K562 (cell line): ENCODE data around the gene SOS2. TPM values are rescaled to one million over a fixed set of nuclear protein-coding genes. Genes with fewer than 3 reads are reported as not detected.

Experiments
- ASH1L ChIP-seq: fragments of 450-650 bp; IDR thresholded peaks from 2 replicates; pipeline ENCODE4 v1.6.1; 2018; ENCODE audit warnings: borderline replicate concordance, mild to moderate bottlenecking, low read depth; ENCODE audit not compliant: partially characterized antibody
- CUX1 ChIP-seq: fragments of 200-800 bp; sonication (Bioruptor generic); IDR thresholded peaks from 2 replicates; pipeline ENCODE4 v1.6.1; 2016; ENCODE audit warnings: missing genetic modification characterization, missing compliant biosample characterization
- GABPB1 ChIP-seq: sonication (generic); formaldehyde crosslinking; IDR thresholded peaks from 2 replicates; pipeline ENCODE4 v1.8.0; 2022; ENCODE audit warnings: mild to moderate bottlenecking, missing genetic modification reagents
- L3MBTL2 ChIP-seq: fragments of 450-650 bp; IDR thresholded peaks from 2 replicates; pipeline ENCODE4 v1.6.1; 2016; ENCODE audit warnings: mild to moderate bottlenecking, moderate library complexity
- MTA3 ChIP-seq: fragments of 450-650 bp; formaldehyde crosslinking; IDR thresholded peaks from 2 replicates; pipeline ENCODE4 v1.6.1; 2017; ENCODE audit warnings: mild to moderate bottlenecking, borderline replicate concordance
- NEUROD1 ChIP-seq: fragments of 150-350 bp; IDR thresholded peaks from 2 replicates; pipeline ENCODE4 v1.6.1; 2014; ENCODE audit warnings: borderline replicate concordance, low read length, low read depth; ENCODE audit not compliant: partially characterized antibody
- NONO ChIP-seq, 2 experiments: fragments of 200-400 bp in 1 of 2; fragments of 450-650 bp in 1 of 2; formaldehyde crosslinking in 1 of 2; IDR thresholded peaks; 2 replicates each; pipeline ENCODE4 v1.6.1; 2017; ENCODE audit warnings: low read depth in 2 of 2, mild to moderate bottlenecking in 2 of 2, moderate library complexity in 2 of 2, low read length in 1 of 2
- PBX2 ChIP-seq, 2 experiments: IDR thresholded peaks in 1 of 2; conservative IDR thresholded peaks in 1 of 2; 2 replicates each; pipeline ENCODE4 v1.6.1; 2016; ENCODE audit warnings: low read depth in 2 of 2, mild to moderate bottlenecking in 1 of 2, missing compliant biosample characterization in 1 of 2, missing genetic modification characterization in 1 of 2, moderate library complexity in 1 of 2
- POLR2H ChIP-seq: IDR thresholded peaks from 2 replicates; pipeline ENCODE4 v1.6.1; 2016; ENCODE audit warnings: missing genetic modification characterization, low read depth, mild to moderate bottlenecking, control low read depth, missing compliant biosample characterization, moderate library complexity
- PTBP1 ChIP-seq: fragments of 200-400 bp; formaldehyde crosslinking; IDR thresholded peaks from 2 replicates; pipeline ENCODE4 v1.6.1; 2017; ENCODE audit warnings: low read depth, low read length
- PTRF ChIP-seq: fragments of 450-650 bp; IDR thresholded peaks from 2 replicates; pipeline ENCODE4 v1.6.1; 2016; ENCODE audit warnings: mild to moderate bottlenecking, missing genetic modification characterization, missing compliant biosample characterization
- SETDB1 ChIP-seq: IDR thresholded peaks from one replicate; pipeline ENCODE4 v1.6.1; 2012; ENCODE audit warnings: low read length, control low read depth, inconsistent platforms
- SIN3B ChIP-seq: fragments of 450-650 bp; IDR thresholded peaks from 2 replicates; pipeline ENCODE4 v1.6.1; 2017; ENCODE audit warnings: low read depth, mild to moderate bottlenecking, moderate library complexity
- TCF7L2 ChIP-seq: fragments of 150-350 bp; IDR thresholded peaks from 2 replicates; pipeline ENCODE4 v1.6.1; 2016; ENCODE audit warnings: low read depth, mild to moderate bottlenecking, low read length, moderate library complexity
- ZNF134 ChIP-seq: fragments of 250-450 bp; sonication (Bioruptor Pico); conservative IDR thresholded peaks from 2 replicates; pipeline ENCODE4 v1.4.0; 2020
- ZNF217 ChIP-seq: sonication (generic); formaldehyde crosslinking; IDR thresholded peaks from 2 replicates; pipeline ENCODE4 v1.8.0; 2022; ENCODE audit warnings: mild to moderate bottlenecking, missing genetic modification reagents
- ZNF431 ChIP-seq: sonication (generic); formaldehyde crosslinking; IDR thresholded peaks from 2 replicates; pipeline ENCODE4 v1.8.0; 2022; ENCODE audit warnings: mild to moderate bottlenecking, missing genetic modification reagents
- polyA plus RNA-seq, 8 experiments: library from polyadenylated mRNA; depleted of rRNA in 4 of 8; stranded (reverse) in 5 of 8; unstranded in 3 of 8; fragments of >200 nt; fragmentation: Nextera tagmentation in 2 of 8; fragmentation: Illumina TruSeq in 1 of 8; extraction: Ambion mirVana in 2 of 8; extraction: Trizol in 1 of 8; gene quantifications; 2 replicates each; pipeline versions ENCODE4 v1.2.1 to v1.2.3, GENCODE V29; 2011 to 2014; ENCODE audit warnings: inconsistent platforms in 1 of 8, missing spikeins in 1 of 8
- total RNA-seq, 7 experiments: library from RNA; depleted of rRNA in 6 of 7; stranded (reverse); fragments of >200 nt in 6 of 7; fragmentation: Illumina TruSeq in 2 of 7; extraction: Trizol in 2 of 7; gene quantifications; 2 replicates each; pipeline versions ENCODE4 v1.2.1 to v1.2.3, GENCODE V29; 2011 to 2021; ENCODE audit warnings: low replicate concordance in 1 of 7
- TF ChIP-seq, protein P1 (sequence below): fragments of 200-800 bp; sonication (Bioruptor generic); IDR thresholded peaks from 2 replicates; pipeline ENCODE4 v1.6.1; 2017; ENCODE audit warnings: missing genetic modification characterization, missing compliant biosample characterization

Gene SOS2
- total and polyA plus RNA-seq, 9 of the 15 experiments (the other 6 are each of a cell fraction or from before 2014, with no cell fraction given): 2.2 to 13.1 (median 10.5) TPM

DNA sequence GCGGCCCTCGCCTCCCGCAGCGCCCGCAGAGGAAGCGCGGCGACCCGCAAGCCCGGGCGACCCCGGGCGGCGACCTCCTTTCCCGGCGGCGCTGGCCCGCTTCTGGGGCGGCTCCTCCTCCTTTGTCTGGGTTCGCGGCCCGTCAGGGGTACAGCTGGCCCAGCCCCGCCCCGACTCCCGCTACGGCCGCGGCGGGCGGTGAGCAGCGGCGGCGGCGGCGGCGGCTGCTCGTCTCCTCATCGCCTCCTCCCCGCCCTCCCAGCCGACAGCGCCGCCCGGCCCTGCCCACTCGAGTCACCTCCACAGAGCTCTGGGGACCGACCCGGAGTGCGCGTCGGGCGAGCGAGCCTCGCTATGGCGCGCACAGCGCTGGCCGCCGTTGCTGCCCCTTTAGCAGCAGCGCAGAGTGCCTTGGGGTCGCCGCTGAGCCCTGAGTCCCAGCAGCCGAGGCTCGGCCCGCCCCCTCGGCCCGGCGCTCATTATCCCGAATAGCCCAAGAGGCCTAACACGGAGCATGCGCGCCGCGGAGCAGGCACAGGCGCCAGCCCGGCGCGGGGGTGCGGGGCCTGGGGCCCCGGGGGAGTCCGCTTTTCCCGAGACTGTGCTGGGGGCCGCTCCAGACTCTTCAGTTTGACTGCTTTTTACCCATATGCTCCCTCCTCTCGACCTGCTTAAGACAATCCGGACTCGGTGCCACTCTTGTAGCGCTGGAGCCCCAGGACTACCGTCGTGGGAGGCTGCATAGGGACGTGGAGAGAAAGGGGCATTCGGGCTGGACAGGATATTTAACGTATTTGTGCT is at the start of gene SOS2 (continued):
- TF ChIP-seq NEUROD1 (no peak), ZNF134 (CRISPR knock-in tag) (no peak), MTA3 (peak; percentile 68; the same call in 1 of the 2 replicates), NONO (IDR thresholded peaks at IDR 0.05; ENCODE audit: low read depth in 2 of 2, low read length in 1 of 2) (peak; percentile 37 to 70; a peak in 3 of 4 replicates), GABPB1 (CRISPR knock-in tag) (no peak), ASH1L (no peak), SIN3B (0 out of 2 replicates have a peak, but pooled peaks have one; percentile 8), ZNF217 (CRISPR knock-in tag) (no peak), ZNF431 (CRISPR knock-in tag) (0 out of 2 replicates have a peak, but pooled peaks have one; percentile 25), POLR2H (tag) (peak; percentile 40; the same call in 1 of the 2 replicates), PTBP1 (no peak), L3MBTL2 (peak; percentile 23; the same call in 1 of the 2 replicates), TCF7L2 (no peak), CUX1 (CRISPR knock-in tag) (no peak), PBX2 (CRISPR knock-in tag; IDR thresholded peaks at IDR 0.05; ENCODE audit: low read depth) (no peak), PBX2 (tag; conservative IDR thresholded peaks at IDR 0.05; ENCODE audit: low read depth) (no peak), PTRF (no peak), SETDB1 (no peak)
- TF ChIP-seq, protein P1, sequence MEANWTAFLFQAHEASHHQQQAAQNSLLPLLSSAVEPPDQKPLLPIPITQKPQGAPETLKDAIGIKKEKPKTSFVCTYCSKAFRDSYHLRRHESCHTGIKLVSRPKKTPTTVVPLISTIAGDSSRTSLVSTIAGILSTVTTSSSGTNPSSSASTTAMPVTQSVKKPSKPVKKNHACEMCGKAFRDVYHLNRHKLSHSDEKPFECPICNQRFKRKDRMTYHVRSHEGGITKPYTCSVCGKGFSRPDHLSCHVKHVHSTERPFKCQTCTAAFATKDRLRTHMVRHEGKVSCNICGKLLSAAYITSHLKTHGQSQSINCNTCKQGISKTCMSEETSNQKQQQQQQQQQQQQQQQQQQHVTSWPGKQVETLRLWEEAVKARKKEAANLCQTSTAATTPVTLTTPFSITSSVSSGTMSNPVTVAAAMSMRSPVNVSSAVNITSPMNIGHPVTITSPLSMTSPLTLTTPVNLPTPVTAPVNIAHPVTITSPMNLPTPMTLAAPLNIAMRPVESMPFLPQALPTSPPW (CRISPR knock-in tag): peak; percentile 59
